HTERT RPE-1 (cell line): ENCODE measurements around the gene AMMECR1.
"Not testable (repeated sequence)": the region's sequence is repeated elsewhere in the genome, so short reads cannot be mapped to it uniquely, and the experiment has no call there.

ENCODE experiments used
- in situ Hi-C: fragments of 300-500 bp; cut with MboI; formaldehyde crosslinking; loops from 4 replicates; pipeline ENCODE4 v1.14.3; 2020; ENCODE audit warnings: low sequenced_read_pairs

Gene AMMECR1

GRCh38 chrX:110317820-110318663 lies at the start of gene AMMECR1:
TSS of gene AMMECR1 (minus strand) at chrX:110318085. CDS start at chrX:110318071, 14 bp downstream.
- in situ Hi-C loops: no loop called here

GRCh38 chrX:110363244-110363643 lies 45.4 kb upstream of the AMMECR1 start:
- in situ Hi-C loops: no loop called here

- in situ Hi-C loops: no loop called here
Observed at GRCh38 chrX:110359273-110359672, 41.4 kb upstream of the AMMECR1 start.

- in situ Hi-C loops: no loop called here
Observed at GRCh38 chrX:110358548-110358947, 40.7 kb upstream of the AMMECR1 start, which contains the start of gene RTL9. TSS of gene RTL9 (plus strand) at chrX:110358848. CDS start at chrX:110450618, 91,770 bp downstream.

- in situ Hi-C loops: no loop called here
Observed at GRCh38 chrX:110346681-110347080, 28.8 kb upstream of the AMMECR1 start.

DNA sequence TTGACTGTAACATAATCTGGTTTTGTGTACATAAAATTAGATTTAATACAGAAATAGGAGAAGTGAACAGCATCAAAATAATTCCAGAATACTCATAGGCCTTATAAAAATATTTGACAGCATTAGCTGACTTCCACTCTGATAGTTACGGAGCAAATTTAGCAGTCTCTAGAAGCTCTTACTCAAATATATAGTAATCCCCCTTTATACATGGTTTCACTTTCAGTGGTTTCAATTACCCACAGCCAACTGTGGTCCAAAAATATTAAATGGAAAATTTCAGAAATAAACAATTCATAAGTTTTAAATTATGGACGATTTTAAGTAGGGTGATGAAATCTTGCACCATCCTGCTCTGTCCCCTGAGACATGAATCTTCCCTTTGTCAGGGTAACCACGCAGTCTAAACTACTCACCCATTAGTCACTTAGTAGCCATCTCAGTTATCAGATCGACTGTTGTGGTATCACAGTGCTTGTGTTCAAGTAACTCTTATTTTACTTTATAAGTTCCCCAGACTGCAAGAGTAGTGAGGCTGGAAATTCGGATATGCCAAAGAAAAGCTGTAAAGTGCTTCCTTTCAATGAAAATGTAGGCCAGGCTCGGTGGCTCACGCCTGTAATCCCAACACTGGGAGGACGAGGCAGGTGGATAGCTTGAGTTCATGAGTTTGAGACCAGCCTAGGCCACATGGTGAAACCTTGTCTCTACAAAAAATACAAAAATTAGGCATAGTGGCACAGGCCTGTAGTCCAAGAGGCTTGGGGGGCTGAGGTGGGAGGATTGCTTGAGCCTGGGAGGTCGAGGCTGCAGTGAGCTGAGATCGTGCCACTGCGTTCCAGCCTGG lies 23.5 kb upstream of the AMMECR1 start:
- in situ Hi-C loops: no loop called here

GRCh38 chrX:110338935-110339334 lies 21.1 kb upstream of the AMMECR1 start:
- in situ Hi-C loops: no loop called here

DNA sequence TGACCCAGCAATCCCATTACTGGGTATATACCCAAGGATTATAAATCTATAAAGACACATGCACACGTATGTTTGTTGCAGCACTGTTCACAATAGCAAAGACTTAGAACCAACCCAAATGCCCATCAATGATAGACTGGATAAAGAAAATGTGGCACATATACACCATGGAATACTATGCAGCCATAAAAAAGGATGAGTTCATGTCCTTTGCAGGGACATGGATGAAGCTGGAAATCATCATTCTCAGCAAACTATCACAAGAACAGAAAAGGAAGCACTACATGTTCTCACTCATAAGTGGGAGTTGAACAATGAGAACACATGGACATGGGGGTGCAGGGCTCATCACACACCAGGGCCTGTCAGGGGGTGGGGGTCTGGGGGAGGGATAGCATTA lies 15.6 kb upstream of the AMMECR1 start:
- in situ Hi-C loops: not testable (repeated sequence)

DNA sequence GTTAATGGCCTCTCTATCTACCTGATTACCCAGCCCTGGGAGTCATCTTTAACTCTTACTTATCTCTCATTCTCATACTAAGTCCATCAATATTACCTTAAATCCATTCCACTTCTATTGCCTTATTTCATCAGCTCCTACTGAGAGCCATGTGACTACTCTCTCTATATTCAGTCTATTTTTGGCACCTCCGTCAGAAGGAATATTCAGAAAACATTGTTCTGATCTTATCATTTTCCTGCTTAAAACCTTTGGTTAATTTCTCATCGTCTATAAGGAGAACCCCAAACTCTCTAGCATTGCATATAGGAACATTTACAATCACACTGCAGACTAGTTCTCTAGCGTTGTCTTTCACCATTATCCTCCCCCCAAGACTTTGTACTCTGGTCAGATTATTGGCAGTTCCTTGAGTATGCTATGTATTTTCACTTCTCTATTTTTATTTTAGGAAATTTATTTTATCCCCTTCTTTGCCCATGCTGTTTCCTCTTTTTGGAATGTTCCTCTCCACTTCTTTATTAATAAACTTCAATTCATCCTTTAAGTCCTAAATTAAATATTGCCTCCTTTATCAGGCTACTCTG lies 13.7 kb upstream of the AMMECR1 start:
- in situ Hi-C loops: no loop called here

- in situ Hi-C loops: not testable (repeated sequence)
Observed at GRCh38 chrX:110328613-110329012, 10.7 kb upstream of the AMMECR1 start.

DNA sequence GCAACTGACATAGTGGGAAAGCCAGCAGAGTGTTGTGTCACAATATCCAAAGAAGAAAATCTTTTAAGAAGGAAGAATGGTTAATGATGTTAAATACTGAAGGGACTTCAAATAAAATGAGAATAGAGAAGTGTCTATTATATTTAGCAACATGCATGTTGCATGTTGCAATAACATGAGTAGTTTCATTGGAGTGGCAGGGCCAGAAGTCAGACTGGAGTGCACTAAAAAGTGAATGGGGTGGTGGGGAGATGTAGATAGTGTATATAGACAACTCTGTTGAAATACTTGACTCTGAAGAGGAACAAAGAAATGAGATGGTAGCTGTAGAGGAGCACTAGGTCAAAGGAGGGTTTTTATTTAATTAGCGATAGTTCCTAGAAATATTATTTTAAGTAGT lies 9.5 kb upstream of the AMMECR1 start:
- in situ Hi-C loops: no loop called here

- in situ Hi-C loops: no loop called here
Observed at GRCh38 chrX:110326712-110327111, 8.8 kb upstream of the AMMECR1 start.

DNA sequence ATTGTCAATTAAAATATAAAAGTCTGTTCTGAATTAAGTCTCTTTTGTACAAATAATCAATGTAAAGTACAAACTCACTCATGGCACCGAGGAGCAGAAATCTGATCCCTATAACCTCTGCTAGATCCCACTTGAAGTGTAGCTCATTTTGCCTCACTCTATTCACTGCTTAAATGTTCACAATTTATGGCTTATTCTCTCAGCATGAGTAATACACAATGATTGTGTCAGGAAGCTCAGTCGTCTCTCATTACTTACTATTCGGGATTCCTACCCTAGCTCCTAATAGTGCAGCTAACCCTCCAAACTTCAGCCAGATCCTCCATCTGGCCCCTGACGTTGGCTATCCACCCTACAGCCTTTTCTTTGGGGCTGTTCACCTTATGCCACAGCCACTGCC lies 4.7 kb upstream of the AMMECR1 start:
- in situ Hi-C loops: no loop called here

DNA sequence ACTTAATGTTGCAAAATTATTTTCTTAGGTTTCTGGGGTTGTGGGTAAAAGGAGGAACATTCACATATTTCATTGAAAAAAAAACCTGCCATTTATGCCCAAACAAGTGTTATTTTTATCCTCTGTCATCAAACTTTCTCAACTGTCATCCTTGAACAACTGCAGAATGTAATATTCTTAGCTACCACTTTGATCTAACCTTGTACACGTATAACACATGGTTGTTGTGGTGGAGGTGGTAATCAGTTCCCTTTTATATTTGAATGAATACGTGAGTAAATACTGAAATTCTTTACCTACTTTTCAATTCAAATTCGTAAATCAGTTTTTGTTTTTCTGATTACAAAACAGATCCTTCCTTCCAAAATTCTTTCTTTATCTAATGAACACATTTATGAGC lies 3.8 kb upstream of the AMMECR1 start:
- in situ Hi-C loops: no loop called here

DNA sequence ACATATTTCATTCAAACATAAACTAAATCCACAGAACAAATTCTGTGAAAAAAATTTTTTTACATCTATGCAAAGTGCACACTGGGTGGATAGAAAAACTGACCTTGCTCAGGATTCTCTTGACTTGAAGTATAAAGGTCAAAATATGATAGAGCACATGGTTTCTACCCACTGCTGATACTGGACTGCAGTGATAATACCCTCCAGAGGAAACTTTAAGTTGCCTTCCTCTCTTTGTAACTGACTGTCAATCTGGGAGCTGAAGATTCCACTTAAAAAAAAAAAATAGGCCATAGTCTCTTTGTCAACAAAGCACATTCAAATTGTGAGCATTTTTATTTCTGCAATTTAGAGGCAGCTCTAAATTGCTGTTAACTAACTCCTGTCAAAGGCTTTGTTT lies 3.2 kb upstream of the AMMECR1 start:
- in situ Hi-C loops: no loop called here

DNA sequence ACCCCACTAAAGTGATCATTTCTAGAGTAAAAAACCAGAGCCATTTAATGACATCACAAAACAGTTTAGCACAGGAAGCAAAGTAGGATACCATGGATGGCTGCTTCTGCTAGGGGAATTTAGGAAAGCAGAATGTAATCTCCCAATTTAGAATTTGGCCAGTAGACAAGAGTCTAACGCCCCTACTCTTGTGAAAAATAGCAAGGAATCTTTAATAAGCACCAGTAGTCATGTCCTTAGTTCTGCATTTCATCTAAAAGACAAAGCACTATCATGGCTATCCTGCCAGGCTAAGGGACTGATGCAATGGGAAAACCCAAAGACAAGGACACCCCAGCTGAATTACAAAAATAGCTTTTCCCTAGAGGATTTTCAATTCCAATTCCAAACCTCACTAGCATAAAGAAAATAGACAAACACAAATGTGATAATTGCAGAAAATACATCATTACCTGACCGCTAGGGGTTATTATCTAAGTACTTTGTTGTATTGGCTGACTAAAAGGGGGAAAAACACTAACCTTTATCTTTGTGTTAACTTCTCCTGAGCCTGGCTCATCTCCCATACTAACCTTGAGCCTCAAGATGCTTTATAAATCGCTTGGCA lies 2.6 kb upstream of the AMMECR1 start:
- in situ Hi-C loops: no loop called here

DNA sequence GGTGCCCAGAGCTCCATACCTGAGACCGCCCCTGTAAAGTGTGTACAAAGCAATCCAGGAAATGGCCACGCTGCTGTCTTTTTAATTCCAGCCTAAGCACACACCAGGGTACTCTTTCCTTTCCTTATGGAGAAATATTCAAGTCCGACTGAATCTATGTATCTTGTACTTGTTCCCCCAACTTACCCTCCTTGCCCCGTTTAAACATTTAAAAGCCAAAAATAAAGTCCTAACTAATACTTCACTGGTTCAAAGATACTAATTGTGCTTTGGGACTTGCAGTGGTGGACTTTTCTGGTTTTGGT lies 731 bp upstream of the AMMECR1 start:
- in situ Hi-C loops: no loop called here

GRCh38 chrX:110317061-110317819 lies 645 bp downstream of the AMMECR1 start:
- in situ Hi-C loops: no loop called here

DNA sequence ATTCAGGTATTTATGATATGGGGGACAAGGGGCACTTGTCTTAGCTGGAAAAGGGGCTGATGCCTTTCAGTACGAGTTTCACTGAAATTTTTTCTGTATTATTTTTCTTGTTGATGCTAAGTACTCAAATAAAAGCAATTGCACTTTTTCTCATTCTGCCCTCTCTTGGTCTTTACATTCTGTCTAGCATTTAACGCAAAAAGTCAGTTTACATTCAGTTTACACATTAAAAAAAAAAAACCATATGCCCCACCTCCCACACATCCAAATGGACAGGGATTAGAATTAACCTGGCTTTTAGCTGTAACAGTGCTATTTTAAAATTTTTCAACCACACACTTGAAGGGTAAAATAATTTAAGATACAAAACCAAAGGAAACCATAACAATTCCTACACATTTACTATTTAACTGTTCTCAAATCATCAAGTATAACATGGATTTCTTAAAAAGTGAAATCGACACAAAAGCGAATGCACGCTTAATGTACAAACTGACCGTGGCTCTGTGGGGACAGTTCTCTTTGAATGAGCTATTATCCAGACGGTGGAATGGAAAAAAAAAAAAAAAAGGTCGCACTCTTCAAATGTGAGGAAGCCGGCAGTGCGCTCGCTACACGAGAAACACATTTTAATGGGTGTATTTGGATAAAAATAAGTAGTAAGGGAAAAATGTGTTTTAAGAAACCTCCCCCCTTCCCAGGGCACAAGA lies 1.4 kb downstream of the AMMECR1 start:
- in situ Hi-C loops: no loop called here

DNA sequence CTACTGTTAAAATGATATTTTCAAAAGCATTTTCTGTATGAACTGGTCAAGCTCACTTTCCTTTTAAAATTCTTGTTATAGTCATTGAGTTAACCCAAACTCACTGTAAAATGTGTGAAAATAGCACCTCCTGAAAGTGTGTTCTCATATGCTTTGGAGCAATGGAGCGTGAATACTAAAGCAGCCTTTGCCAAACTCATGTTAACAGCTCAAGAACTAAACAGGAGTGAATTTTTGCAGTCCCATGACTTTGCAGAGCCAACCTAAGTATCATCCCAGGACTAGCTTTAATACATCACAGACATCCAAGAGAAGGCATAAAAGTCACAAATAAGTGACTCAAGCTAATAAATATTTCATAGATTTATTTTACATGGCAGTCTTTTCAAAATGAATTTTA lies 2.3 kb downstream of the AMMECR1 start:
- in situ Hi-C loops: no loop called here
